Large intestine (tissue), 3 donors: ENCODE measurements around the gene NFATC1. TPM values are rescaled to one million over a fixed set of nuclear protein-coding genes. Genes with fewer than 3 reads are reported as not detected.

ENCODE experiments used
- DNase-seq, 2 donors: peaks; one replicate each; pipeline versions ENCODE4 v3.0.0 to v3.0.0-alpha.2; 2013
- H3K27ac ChIP-seq: one replicate; pipeline ENCODE4 v1.5.1; 2013; ENCODE audit warnings: low read length
- H3K27me3 ChIP-seq: 2 replicates; pipeline ENCODE4 v1.6.1; 2013; ENCODE audit warnings: low read length; ENCODE audit not compliant: control insufficient read depth, insufficient read depth
- H3K36me3 ChIP-seq: 2 replicates; pipeline ENCODE4 v1.6.1; 2013; ENCODE audit warnings: low read length; ENCODE audit not compliant: control insufficient read depth, insufficient read depth
- H3K4me1 ChIP-seq: one replicate; pipeline ENCODE4 v1.6.1; 2013; ENCODE audit warnings: low read length; ENCODE audit not compliant: control insufficient read depth, insufficient read depth
- H3K4me3 ChIP-seq: one replicate; pipeline ENCODE4 v1.5.1; 2013; ENCODE audit warnings: low read length
- H3K9me3 ChIP-seq: one replicate; pipeline ENCODE4 v1.6.1; 2013; ENCODE audit warnings: mild to moderate bottlenecking, low read depth, low read length, moderate library complexity; ENCODE audit not compliant: control insufficient read depth
- WGBS: methylation state at CpG from one replicate; pipeline ENCODE4 v1.1.5; 2013; ENCODE audit warnings: low lambda C conversion rate; ENCODE audit not compliant: insufficient coverage; 5-methylcytosine and 5-hydroxymethylcytosine counted together
- polyA plus RNA-seq: library from polyadenylated mRNA; unstranded; fragments of 120-200 nt; gene quantifications from one replicate; pipeline ENCODE4 v1.2.1, GENCODE V29; 2013

The NFATC1 gene
- polyA plus RNA-seq, 1 donor: 6.9 TPM

- Histone ChIP-seq H3K4me3 (no peak overlapping the region), H3K27ac (no peak overlapping the region), H3K9me3 (no peaks in the 10 kb centered on the region), H3K36me3 (no peaks in the 10 kb centered on the region), H3K27me3 (no peaks in the 10 kb centered on the region), H3K4me1 (no peaks in the 10 kb centered on the region)
- WGBS: no CpG with 5 or more reads among the region's 14 CpGs
- DNase-seq: no peak
These were observed 123.0 kb downstream of the NFATC1 start for GRCh38 chr18:79518683-79519128.

GRCh38 chr18:79519751-79520477 is 124.2 kb downstream of the NFATC1 start:
- 90% methylated on average over 2 of the region's 37 CpGs for WGBS
- no peaks in the 10 kb centered on the region for H3K27me3 ChIP-seq
- H3K36me3 ChIP-seq: no peaks in the 10 kb centered on the region
- H3K9me3 ChIP-seq: no peaks in the 10 kb centered on the region
- H3K4me3 ChIP-seq: no peak overlapping the region
- no peak overlapping the region for H3K27ac ChIP-seq
- no peak for DNase-seq
- no peaks in the 10 kb centered on the region for H3K4me1 ChIP-seq

- H3K9me3 ChIP-seq: no peaks in the 10 kb centered on the region
- no peaks in the 10 kb centered on the region for H3K27me3 ChIP-seq
- no peak overlapping the region for H3K27ac ChIP-seq
- H3K4me3 ChIP-seq: no peak overlapping the region
- no peaks in the 10 kb centered on the region for H3K4me1 ChIP-seq
- no peaks in the 10 kb centered on the region for H3K36me3 ChIP-seq
- WGBS: no CpG with 5 or more reads among the region's 9 CpGs
- no peak for DNase-seq
These were observed 125.0 kb downstream of the NFATC1 start for GRCh38 chr18:79520478-79521390.

GRCh38 chr18:79521416-79522205 is 125.9 kb downstream of the NFATC1 start:
- H3K4me1 ChIP-seq: no peaks in the 10 kb centered on the region
- no peak for DNase-seq
- no CpG with 5 or more reads among the region's 9 CpGs for WGBS
- H3K36me3 ChIP-seq: no peaks in the 10 kb centered on the region
- no peak overlapping the region for H3K4me3 ChIP-seq
- H3K27me3 ChIP-seq: no peaks in the 10 kb centered on the region
- no peaks in the 10 kb centered on the region for H3K9me3 ChIP-seq
- H3K27ac ChIP-seq: no peak overlapping the region

GRCh38 chr18:79522451-79523205 is 126.9 kb downstream of the NFATC1 start:
- WGBS: no CpG with 5 or more reads among the region's 17 CpGs
- DNase-seq: no peak
- Histone ChIP-seq H3K4me1 (no peaks in the 10 kb centered on the region), H3K27ac (no peak overlapping the region), H3K36me3 (no peaks in the 10 kb centered on the region), H3K4me3 (no peak overlapping the region), H3K9me3 (no peaks in the 10 kb centered on the region), H3K27me3 (no peaks in the 10 kb centered on the region)

GRCh38 chr18:79523206-79523735 is 127.5 kb downstream of the NFATC1 start:
- Histone ChIP-seq H3K27ac (no peak overlapping the region), H3K27me3 (no peaks in the 10 kb centered on the region), H3K36me3 (no peaks in the 10 kb centered on the region), H3K9me3 (no peaks in the 10 kb centered on the region), H3K4me1 (no peaks in the 10 kb centered on the region), H3K4me3 (no peak overlapping the region)
- DNase-seq: no peak
- 64% methylated on average over 6 of the region's 11 CpGs for WGBS

- 70% methylated on average over 2 of the region's 13 CpGs for WGBS
- no peaks in the 10 kb centered on the region for H3K4me1 ChIP-seq
- no peaks in the 10 kb centered on the region for H3K36me3 ChIP-seq
- no peaks in the 10 kb centered on the region for H3K9me3 ChIP-seq
- H3K4me3 ChIP-seq: no peak overlapping the region
- no peaks in the 10 kb centered on the region for H3K27me3 ChIP-seq
- no peak overlapping the region for H3K27ac ChIP-seq
- DNase-seq: peak in 1 of 2 donors; percentile 18
These were observed 128.0 kb downstream of the NFATC1 start for GRCh38 chr18:79523736-79524180.

GRCh38 chr18:79524181-79525078 is 128.7 kb downstream of the NFATC1 start:
- no peak overlapping the region for H3K27ac ChIP-seq
- WGBS: 100% methylated on average over 1 of the region's 63 CpGs
- no peak for DNase-seq
- H3K27me3 ChIP-seq: no peaks in the 10 kb centered on the region
- no peaks in the 10 kb centered on the region for H3K9me3 ChIP-seq
- H3K36me3 ChIP-seq: no peaks in the 10 kb centered on the region
- no peak overlapping the region for H3K4me3 ChIP-seq
- H3K4me1 ChIP-seq: no peaks in the 10 kb centered on the region
